ENCODE measurements around the gene LGALS8.

GRCh38 chr1:236556606-236557005, 32.8 kb downstream of the LGALS8 start:
- TF ChIP-seq, protein P1, sequence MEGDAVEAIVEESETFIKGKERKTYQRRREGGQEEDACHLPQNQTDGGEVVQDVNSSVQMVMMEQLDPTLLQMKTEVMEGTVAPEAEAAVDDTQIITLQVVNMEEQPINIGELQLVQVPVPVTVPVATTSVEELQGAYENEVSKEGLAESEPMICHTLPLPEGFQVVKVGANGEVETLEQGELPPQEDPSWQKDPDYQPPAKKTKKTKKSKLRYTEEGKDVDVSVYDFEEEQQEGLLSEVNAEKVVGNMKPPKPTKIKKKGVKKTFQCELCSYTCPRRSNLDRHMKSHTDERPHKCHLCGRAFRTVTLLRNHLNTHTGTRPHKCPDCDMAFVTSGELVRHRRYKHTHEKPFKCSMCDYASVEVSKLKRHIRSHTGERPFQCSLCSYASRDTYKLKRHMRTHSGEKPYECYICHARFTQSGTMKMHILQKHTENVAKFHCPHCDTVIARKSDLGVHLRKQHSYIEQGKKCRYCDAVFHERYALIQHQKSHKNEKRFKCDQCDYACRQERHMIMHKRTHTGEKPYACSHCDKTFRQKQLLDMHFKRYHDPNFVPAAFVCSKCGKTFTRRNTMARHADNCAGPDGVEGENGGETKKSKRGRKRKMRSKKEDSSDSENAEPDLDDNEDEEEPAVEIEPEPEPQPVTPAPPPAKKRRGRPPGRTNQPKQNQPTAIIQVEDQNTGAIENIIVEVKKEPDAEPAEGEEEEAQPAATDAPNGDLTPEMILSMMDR (conservative IDR thresholded peaks at IDR 0.05) = no peak
- no peak for TF ChIP-seq ZFX (IDR thresholded peaks at IDR 0.05)
